ENCODE results near the gene SRMS. TPM values are rescaled to one million over a fixed set of nuclear protein-coding genes. Genes with fewer than 3 reads are reported as not detected.

The SRMS gene
- total and polyA plus RNA-seq, 2 donors (not counting 3 experiments of a cell fraction or from before 2014, with no cell fraction given) = not detected

DNA sequence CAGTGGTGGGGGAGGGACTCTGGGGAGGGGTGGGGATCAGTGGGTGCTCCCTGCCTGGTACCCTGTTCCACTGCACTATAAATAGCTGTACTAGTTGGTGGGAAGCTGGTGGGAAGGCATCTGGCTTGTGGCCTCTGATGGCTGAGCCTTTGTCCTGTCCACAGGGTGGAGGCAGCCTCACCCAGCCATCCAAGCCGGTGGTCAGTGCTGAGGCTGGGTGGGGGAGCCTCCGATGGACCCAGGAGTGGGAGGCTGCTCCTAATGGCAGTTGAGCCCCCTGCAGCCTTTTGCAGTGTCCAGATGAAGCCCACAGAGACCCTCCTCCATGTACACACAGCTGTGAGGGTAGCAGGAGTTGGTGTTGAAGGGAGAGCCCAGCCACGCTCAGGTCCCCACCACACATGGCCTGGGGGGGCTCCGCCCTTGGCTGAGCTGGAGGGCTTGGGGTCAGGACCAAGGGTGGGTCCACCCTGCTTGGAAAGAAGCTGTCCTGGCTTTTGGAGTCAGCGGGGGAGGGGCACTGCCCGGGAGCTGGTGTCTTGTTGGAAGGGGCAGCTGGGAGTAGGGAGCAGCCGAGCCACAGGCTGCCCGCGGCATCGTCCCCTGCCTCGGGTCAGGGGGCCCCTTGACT is 24.5 kb downstream of the SRMS start:
- BruUV-seq (replicated peaks) = no TSS peak
- ChIA-PET CTCF (interaction anchor here (0.9 to 1.3 kb wide), 2 partner anchors 14 to 27 kb away, joined by 3 to 4 read pairs; partner anchors contain the start of gene PTK6), POLR2A (no interaction called here)

More for the DNA sequence above, 24.5 kb downstream of the SRMS start:
- Histone ChIP-seq H3K4me3 (replicated peaks in 1 of 3; ENCODE audit: insufficient read depth in 1 of 3, low read depth in 1 of 3, low read length in 3 of 3) (no peak overlapping the region), H3K27me3 (ENCODE audit: control insufficient read depth in 2 of 2, insufficient read depth in 2 of 2, low read length in 2 of 2) (no peaks in the 10 kb centered on the region), H3K79me2 (ENCODE audit: control insufficient read depth, insufficient read depth, low read length) (peaks cover 16% of the 10 kb centered on the region), H3K36me3 (ENCODE audit: control insufficient read depth in 2 of 2, extremely low read depth in 1 of 2, insufficient read depth in 2 of 2, low read length in 2 of 2) (peaks cover 0 to 2% of the 10 kb centered on the region in 2 experiments), H3K27ac (ENCODE audit: insufficient read depth, low read depth, low read length) (no peak overlapping the region), H2AFZ (ENCODE audit: low read depth, low read length) (no peak overlapping the region), H3K4me1 (ENCODE audit: control insufficient read depth, extremely low read depth, insufficient read depth, low read length) (peaks cover 12% of the 10 kb centered on the region), H3K9ac (replicated peaks; ENCODE audit: extremely low read depth, insufficient read depth, low read length) (no peak overlapping the region), H4K20me1 (replicated peaks; ENCODE audit: control insufficient read depth, extremely low read depth, insufficient read depth, low read length) (no peaks in the 10 kb centered on the region), H3K4me2 (ENCODE audit: insufficient read depth, low read length) (no peak overlapping the region), H3K9me3 (replicated peaks; ENCODE audit: control insufficient read depth, insufficient read depth, low read length) (no peaks in the 10 kb centered on the region), H3K9me1 (replicated peaks; ENCODE audit: control insufficient read depth, extremely low read depth, insufficient read depth, low read length) (no peaks in the 10 kb centered on the region)
- DNase-seq (ENCODE audit: low read depth, low spot score) (no peak), FAIRE-seq (no peak)
- dilution Hi-C loops (cut with MboI; ENCODE audit: extremely low pct_ligation_motif_present, low sequenced_read_pairs) = no loop called here
- intact Hi-C loops (cut with micrococcal nuclease) = no loop called here
- TF ChIP-seq EZH2 (IDR thresholded peaks at IDR 0.05; ENCODE audit: borderline replicate concordance, low read depth, low read length, severe bottlenecking) (no peak), MAX (IDR thresholded peaks at IDR 0.05; ENCODE audit: insufficient read depth, insufficient read length) (no peak), POLR2AphosphoS5 (IDR thresholded peaks at IDR 0.05; ENCODE audit: insufficient read depth, low read depth, low read length) (no peak), JUN (IDR thresholded peaks at IDR 0.05; ENCODE audit: borderline replicate concordance, insufficient read depth, insufficient read length, low read depth) (no peak), FOS (IDR thresholded peaks at IDR 0.05; ENCODE audit: borderline replicate concordance, insufficient read depth, low read length) (no peak), MYC (IDR thresholded peaks at IDR 0.05; ENCODE audit: low read depth, low read length) (no peak), GATA2 (IDR thresholded peaks at IDR 0.05; ENCODE audit: insufficient read depth, insufficient read length, low read depth, low read length) (no peak), POLR2A (IDR thresholded peaks at IDR 0.05; ENCODE audit: low read depth, low read length) (no peak)
- TF ChIP-seq, protein P1, sequence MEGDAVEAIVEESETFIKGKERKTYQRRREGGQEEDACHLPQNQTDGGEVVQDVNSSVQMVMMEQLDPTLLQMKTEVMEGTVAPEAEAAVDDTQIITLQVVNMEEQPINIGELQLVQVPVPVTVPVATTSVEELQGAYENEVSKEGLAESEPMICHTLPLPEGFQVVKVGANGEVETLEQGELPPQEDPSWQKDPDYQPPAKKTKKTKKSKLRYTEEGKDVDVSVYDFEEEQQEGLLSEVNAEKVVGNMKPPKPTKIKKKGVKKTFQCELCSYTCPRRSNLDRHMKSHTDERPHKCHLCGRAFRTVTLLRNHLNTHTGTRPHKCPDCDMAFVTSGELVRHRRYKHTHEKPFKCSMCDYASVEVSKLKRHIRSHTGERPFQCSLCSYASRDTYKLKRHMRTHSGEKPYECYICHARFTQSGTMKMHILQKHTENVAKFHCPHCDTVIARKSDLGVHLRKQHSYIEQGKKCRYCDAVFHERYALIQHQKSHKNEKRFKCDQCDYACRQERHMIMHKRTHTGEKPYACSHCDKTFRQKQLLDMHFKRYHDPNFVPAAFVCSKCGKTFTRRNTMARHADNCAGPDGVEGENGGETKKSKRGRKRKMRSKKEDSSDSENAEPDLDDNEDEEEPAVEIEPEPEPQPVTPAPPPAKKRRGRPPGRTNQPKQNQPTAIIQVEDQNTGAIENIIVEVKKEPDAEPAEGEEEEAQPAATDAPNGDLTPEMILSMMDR (IDR thresholded peaks at IDR 0.05; ENCODE audit: extremely low read depth in 1 of 2, insufficient read depth in 1 of 2, low read depth in 1 of 2, low read length in 2 of 2) = no peak

All from endothelial cell of umbilical vein (primary cell).